HCT116 (cell line): Measurements from ENCODE around the gene RRBP1. TPM values are rescaled to one million over a fixed set of nuclear protein-coding genes. Genes with fewer than 3 reads are reported as not detected.

Experiments
- ATAC-seq: fragments of 200-7000 bp; cut with Tn5 transposase; 2 replicates; pipeline ENCODE4 v1.9.1; 2020; ENCODE audit warnings: mild to moderate bottlenecking, moderate library complexity
- BruUV-seq: library from RNA; stranded (reverse); fragments of 400-500 nt; replicated peaks from 2 replicates; lab custom pipeline; 2021; lab: Mats Ljungman, UMichigan
- CTCF ChIA-PET: fragments of 300-600 bp; sonication (Branson Sonifier 250); formaldehyde crosslinking; loops from one replicate; lab custom pipeline; 2021; ENCODE audit warnings: antibody characterized with exemption; lab: Charles Lee
- POLR2A ChIA-PET: fragments of 300-600, 350-600 bp; sonication (Branson Sonifier 250); formaldehyde crosslinking; loops from one replicate; lab custom pipeline; 2021; ENCODE audit warnings: antibody characterized with exemption; lab: Charles Lee
- RAD21 ChIA-PET, 2 experiments: fragments of 300-600 bp; sonication (Branson Sonifier 250); formaldehyde crosslinking; loops; one replicate each; lab custom pipeline; 2023; ENCODE audit warnings: low total read pairs in 2 of 2; ENCODE audit not compliant: uncharacterized antibody in 2 of 2, unreplicated experiment in 2 of 2, low non-redundant PET in 1 of 2; lab: Charles Lee
- DNase-seq: peaks from one replicate; pipeline ENCODE4 v3.0.0-alpha.2; 2010; ENCODE audit warnings: low read depth, low spot score
- H2AFZ ChIP-seq: fragments of 200-600 bp; shearing (Covaris generic), sonication (generic); 2 replicates; pipeline ENCODE4 v1.6.1; 2017; ENCODE audit warnings: low read depth, mixed run types, mixed read lengths, antibody characterized with exemption, low read length; ENCODE audit not compliant: poor library complexity, severe bottlenecking
- H3K27ac ChIP-seq: 2 replicates; pipeline ENCODE4 v1.5.1; 2012; ENCODE audit warnings: low read depth, low read length
- H3K27me3 ChIP-seq: fragments of 200-600 bp; sonication (generic); 2 replicates; pipeline ENCODE4 v1.6.1; 2016; ENCODE audit warnings: mixed run types, low read length, mixed read lengths; ENCODE audit not compliant: insufficient read depth
- H3K36me3 ChIP-seq, 2 experiments: fragments of 200-500 bp in 1 of 2; fragments of 200-600 bp in 1 of 2; sonication (Bioruptor generic) in 1 of 2; sonication (generic) in 1 of 2; 2 replicates each; pipeline versions ENCODE4 v1.5.1 to v1.6.1; 2014 to 2016; ENCODE audit warnings: low read length in 2 of 2, inconsistent platforms in 1 of 2, mixed read lengths in 1 of 2, mixed run types in 1 of 2; ENCODE audit not compliant: insufficient read depth in 2 of 2, control insufficient read depth in 1 of 2
- H3K4me1 ChIP-seq, 2 experiments: fragments of 200-600 bp in 1 of 2; sonication (generic) in 1 of 2; 2 replicates each; pipeline versions ENCODE4 v1.5.1 to v1.6.1; 2012 to 2017; ENCODE audit warnings: low read length in 2 of 2, inconsistent platforms in 1 of 2, mild to moderate bottlenecking in 1 of 2, mixed read lengths in 1 of 2, mixed run types in 1 of 2, moderate library complexity in 1 of 2; ENCODE audit not compliant: insufficient read depth in 2 of 2, control insufficient read depth in 1 of 2
- H3K4me2 ChIP-seq: fragments of 200-600 bp; sonication (generic); 2 replicates; pipeline ENCODE4 v1.6.1; 2017; ENCODE audit warnings: mixed run types, low read length, mixed read lengths
- H3K4me3 ChIP-seq, 2 experiments: fragments of 200-600 bp in 1 of 2; sonication (generic) in 1 of 2; replicated peaks in 1 of 2; 2 replicates each; pipeline ENCODE4 v1.5.1; 2011 to 2016; ENCODE audit warnings: low read length in 2 of 2, control low read depth in 1 of 2, low read depth in 1 of 2, mild to moderate bottlenecking in 1 of 2, mixed read lengths in 1 of 2, mixed run types in 1 of 2
- H3K79me2 ChIP-seq: fragments of 200-600 bp; sonication (generic); 2 replicates; pipeline ENCODE4 v1.6.1; 2017; ENCODE audit warnings: mild to moderate bottlenecking, mixed run types, low read length, moderate library complexity, mixed read lengths; ENCODE audit not compliant: insufficient read depth
- H3K9ac ChIP-seq: fragments of 200-600 bp; sonication (generic); 2 replicates; pipeline ENCODE4 v1.6.1; 2016; ENCODE audit warnings: low read length, mixed read lengths
- H3K9me2 ChIP-seq: fragments of 200-600 bp; sonication (generic), shearing (Covaris generic); 2 replicates; pipeline ENCODE4 v1.6.1; 2017; ENCODE audit warnings: mixed run types, mild to moderate bottlenecking, moderate library complexity; ENCODE audit not compliant: insufficient read depth
- H3K9me3 ChIP-seq, 2 experiments: fragments of 200-500 bp in 1 of 2; fragments of 200-600 bp in 1 of 2; sonication (Bioruptor generic) in 1 of 2; sonication (generic) in 1 of 2; 2 replicates each; pipeline ENCODE4 v1.6.1; 2014 to 2017; ENCODE audit warnings: low read length in 2 of 2, mixed read lengths in 2 of 2, inconsistent platforms in 1 of 2, low read depth in 1 of 2, mild to moderate bottlenecking in 1 of 2, mixed run types in 1 of 2, moderate library complexity in 1 of 2; ENCODE audit not compliant: control insufficient read depth in 1 of 2, insufficient read depth in 1 of 2
- H4K20me1 ChIP-seq: fragments of 200-600 bp; sonication (generic), shearing (Covaris generic); 2 replicates; pipeline ENCODE4 v1.6.1; 2017; ENCODE audit warnings: mixed run types, mild to moderate bottlenecking, moderate library complexity; ENCODE audit not compliant: insufficient read depth
- ATF3 ChIP-seq: IDR thresholded peaks from 2 replicates; pipeline ENCODE4 v1.6.1; 2012
- CBX3 ChIP-seq: IDR thresholded peaks from 2 replicates; pipeline ENCODE4 v1.6.1; 2012; ENCODE audit warnings: low read depth
- CTCF ChIP-seq, 3 experiments: fragments of 200-600 bp in 1 of 3; sonication (generic) in 1 of 3; IDR thresholded peaks in 2 of 3; conservative IDR thresholded peaks in 1 of 3; 2 replicates each; pipeline ENCODE4 v1.5.1; 2012 to 2017; ENCODE audit warnings: low read depth in 2 of 3, low read length in 2 of 3, antibody characterized with exemption in 1 of 3, borderline replicate concordance in 1 of 3, control low read depth in 1 of 3, mild to moderate bottlenecking in 1 of 3, mixed read lengths in 1 of 3, mixed run types in 1 of 3, moderate library complexity in 1 of 3; ENCODE audit not compliant: insufficient read depth in 1 of 3
- ELF1 ChIP-seq: IDR thresholded peaks from 2 replicates; pipeline ENCODE4 v1.6.1; 2012; ENCODE audit warnings: low read depth, borderline replicate concordance
- EZH2 ChIP-seq: fragments of 200-600 bp; sonication (generic); IDR thresholded peaks from 2 replicates; pipeline ENCODE4 v1.6.1; 2017; ENCODE audit warnings: antibody characterized with exemption, mixed run types
- EZH2phosphoT487 ChIP-seq: fragments of 200-600 bp; IDR thresholded peaks from 2 replicates; pipeline ENCODE4 v1.6.1; 2018; ENCODE audit warnings: antibody characterized with exemption, borderline replicate concordance
- FOSL1 ChIP-seq: IDR thresholded peaks from 2 replicates; pipeline ENCODE4 v1.6.1; 2012; ENCODE audit warnings: low read depth
- JUND ChIP-seq: IDR thresholded peaks from 2 replicates; pipeline ENCODE4 v1.6.1; 2012
- MAX ChIP-seq: IDR thresholded peaks from 2 replicates; pipeline ENCODE4 v1.6.1; 2012
- POLR2AphosphoS5 ChIP-seq: IDR thresholded peaks from 2 replicates; pipeline ENCODE4 v1.6.1; 2011; ENCODE audit warnings: mild to moderate bottlenecking, low read depth, low read length, moderate library complexity
- RAD21 ChIP-seq: IDR thresholded peaks from 2 replicates; pipeline ENCODE4 v1.6.1; 2012; ENCODE audit warnings: low read depth, mild to moderate bottlenecking
- REST ChIP-seq: IDR thresholded peaks from 2 replicates; pipeline ENCODE4 v1.6.1; 2012; ENCODE audit warnings: low read depth
- SP1 ChIP-seq: IDR thresholded peaks from 2 replicates; pipeline ENCODE4 v1.6.1; 2012; ENCODE audit warnings: low read depth
- SRF ChIP-seq: IDR thresholded peaks from 2 replicates; pipeline ENCODE4 v1.6.1; 2012; ENCODE audit warnings: low read depth
- TCF7L2 ChIP-seq: IDR thresholded peaks from 2 replicates; pipeline ENCODE4 v1.7.0; 2011; ENCODE audit warnings: borderline replicate concordance, inconsistent platforms; ENCODE audit not compliant: insufficient read depth, insufficient read length; ENCODE audit errors: extremely low read depth
- YY1 ChIP-seq: IDR thresholded peaks from 2 replicates; pipeline ENCODE4 v1.6.1; 2011; ENCODE audit warnings: low read length, low read depth, moderate library complexity, mild to moderate bottlenecking; ENCODE audit not compliant: insufficient replicate concordance; ENCODE audit errors: extremely low read depth
- ZBTB33 ChIP-seq: IDR thresholded peaks from 2 replicates; pipeline ENCODE4 v1.6.1; 2011; ENCODE audit warnings: mild to moderate bottlenecking, low read length, moderate library complexity; ENCODE audit not compliant: insufficient replicate concordance; ENCODE audit errors: extremely low read depth
- ZFX ChIP-seq: fragments of 450-650 bp; IDR thresholded peaks from 2 replicates; pipeline ENCODE4 v1.6.1; 2017
- ZNF274 ChIP-seq: fragments of 200-500 bp; sonication (Bioruptor generic); IDR thresholded peaks from 2 replicates; pipeline ENCODE4 v1.6.1; 2014; ENCODE audit warnings: mild to moderate bottlenecking, low read depth, low read length, inconsistent platforms
- intact Hi-C: fragments of 100-400 bp; cut with micrococcal nuclease; formaldehyde crosslinking; loops from 2 replicates; pipeline ENCODE4 v1.10.0; 2022
- total RNA-seq: library from RNA; stranded (reverse); gene quantifications from one replicate; pipeline ENCODE4 v1.2.1, GENCODE V29; 2021; ENCODE audit not compliant: unreplicated experiment

The RRBP1 gene
- total RNA-seq, 1 experiment from 2014 or later, result 123 TPM

- no peaks in the 10 kb centered on the region for H3K9me2 ChIP-seq
- H3K9me3 ChIP-seq, result no peaks in the 10 kb centered on the region
- no peaks in the 10 kb centered on the region for H4K20me1 ChIP-seq
- ChIA-PET POLR2A (no interaction called here), RAD21 (no interaction called here), CTCF (interaction anchor here (0.9 kb wide), 1 partner anchor 14 kb away, joined by 3 read pairs; no protein-coding TSS in a partner anchor)
- H3K4me3 ChIP-seq, result no peak overlapping the region
- H3K27me3 ChIP-seq, result no peaks in the 10 kb centered on the region
- H3K4me1 ChIP-seq, result no peaks in the 10 kb centered on the region
- H3K4me2 ChIP-seq, result no peak overlapping the region
- intact Hi-C loops, result no loop called here
- H3K27ac ChIP-seq, result no peak overlapping the region
- DNase-seq (no peak), ATAC-seq (no peak)
- H3K79me2 ChIP-seq, result peaks cover 28% of the 10 kb centered on the region
- BruUV-seq, result no TSS peak
- no peak overlapping the region for H3K9ac ChIP-seq
- TF ChIP-seq ZFX (no peak), CTCF (IDR thresholded peaks at IDR 0.05 in 2 of 3, conservative IDR thresholded peaks at IDR 0.05 in 1 of 3; ENCODE audit: borderline replicate concordance in 1 of 3, insufficient read depth in 1 of 3, low read depth in 2 of 3, low read length in 2 of 3) (no peak), ZBTB33 (no peak), ATF3 (no peak), RAD21 (no peak), JUND (no peak), CBX3 (no peak), EZH2 (no peak), REST (no peak), SRF (no peak), POLR2AphosphoS5 (no peak), EZH2phosphoT487 (no peak), TCF7L2 (no peak), SP1 (no peak), FOSL1 (no peak), ZNF274 (no peak), MAX (no peak), ELF1 (no peak), YY1 (no peak)
- no peak overlapping the region for H2AFZ ChIP-seq
- peaks cover 6 to 13% of the 10 kb centered on the region in 2 experiments; a peak in 2 of 4 replicates for H3K36me3 ChIP-seq
Observed at GRCh38 chr20:17640875-17641378, 41.1 kb downstream of the RRBP1 start.
